Stimulated activated CD4-positive, alpha-beta T cell treated with anti-CD3 and anti-CD28 coated beads, Interleukin-4, amount 100 ng/mL, for 24 hours (primary cell): ENCODE data around the gene TSPO2.
"Not testable (repeated sequence)": the region's sequence is repeated elsewhere in the genome, so short reads cannot be mapped to it uniquely, and the experiment has no call there.

Experiments
- DNase-seq: peaks from one replicate; pipeline ENCODE4 v3.0.0-alpha.2; 2020

TSPO2 gene

GRCh38 chr6:41042226-41043055 lies at the start of gene TSPO2:
Gene TSPO2 (plus strand): TSS chr6:41042467. CDS start chr6:41042986, 519 bp downstream.
- DNase-seq, result no peak

GRCh38 chr6:40992746-40993145 lies 49.5 kb upstream of the TSPO2 start:
- no peak for DNase-seq

- no peak for DNase-seq
Measured at GRCh38 chr6:40996591-40997233, 45.6 kb upstream of the TSPO2 start.

- no peak for DNase-seq
Measured at GRCh38 chr6:40997234-40997957, 44.9 kb upstream of the TSPO2 start.

GRCh38 chr6:40998661-40999060 lies 43.6 kb upstream of the TSPO2 start:
- no peak for DNase-seq

GRCh38 chr6:40999569-40999968 lies 42.7 kb upstream of the TSPO2 start:
- DNase-seq, result no peak

GRCh38 chr6:41000248-41000647 lies 42.0 kb upstream of the TSPO2 start:
- DNase-seq, result no peak

- DNase-seq, result no peak
Measured at GRCh38 chr6:41002168-41002567, 40.1 kb upstream of the TSPO2 start.

GRCh38 chr6:41006217-41006616 lies 36.0 kb upstream of the TSPO2 start:
- DNase-seq, result peak; percentile 68

GRCh38 chr6:41006980-41007379 lies 35.3 kb upstream of the TSPO2 start:
- not testable (repeated sequence) for DNase-seq

GRCh38 chr6:41008011-41008410 lies 34.3 kb upstream of the TSPO2 start:
- DNase-seq, result no peak

GRCh38 chr6:41009669-41010068 lies 32.6 kb upstream of the TSPO2 start:
- no peak for DNase-seq

GRCh38 chr6:41011673-41012072 lies 30.6 kb upstream of the TSPO2 start:
- no peak for DNase-seq

- DNase-seq, result no peak
Measured at GRCh38 chr6:41013466-41014153, 28.7 kb upstream of the TSPO2 start.

GRCh38 chr6:41014780-41015179 lies 27.5 kb upstream of the TSPO2 start:
- DNase-seq, result no peak

- not testable (repeated sequence) for DNase-seq
Measured at GRCh38 chr6:41015860-41016259, 26.4 kb upstream of the TSPO2 start.

GRCh38 chr6:41017663-41018062 lies 24.6 kb upstream of the TSPO2 start:
- no peak for DNase-seq

GRCh38 chr6:41021832-41022231 lies 20.4 kb upstream of the TSPO2 start:
- no peak for DNase-seq

GRCh38 chr6:41022294-41022693 lies 20.0 kb upstream of the TSPO2 start:
- no peak for DNase-seq

GRCh38 chr6:41023114-41023513 lies 19.2 kb upstream of the TSPO2 start:
- DNase-seq, result no peak

- DNase-seq, result no peak
Measured at GRCh38 chr6:41025966-41026530, 16.2 kb upstream of the TSPO2 start.

GRCh38 chr6:41027241-41027640 lies 15.0 kb upstream of the TSPO2 start:
- no peak for DNase-seq
